Left ventricle myocardium inferior (tissue), 1 donor: ENCODE results near the gene PTPN18. TPM values are rescaled to one million over a fixed set of nuclear protein-coding genes. Genes with fewer than 3 reads are reported as not detected.

ENCODE experiments used
- DNase-seq: peaks from one replicate; pipeline ENCODE4 v3.0.0-alpha.2; 2020
- H3K27ac ChIP-seq: fragments of 200-600 bp; replicated peaks from 2 replicates; pipeline ENCODE4 v1.8.0; 2021
- H3K27me3 ChIP-seq: fragments of 200-600 bp; 2 replicates; pipeline ENCODE4 v1.8.0; 2021; ENCODE audit warnings: low read depth
- H3K36me3 ChIP-seq: fragments of 200-600 bp; 2 replicates; pipeline ENCODE4 v1.8.0; 2021
- H3K4me1 ChIP-seq: fragments of 200-600 bp; 2 replicates; pipeline ENCODE4 v1.8.0; 2021
- H3K4me3 ChIP-seq: fragments of 200-600 bp; 2 replicates; pipeline ENCODE4 v1.8.0; 2021; ENCODE audit warnings: mild to moderate bottlenecking, moderate library complexity
- H3K9me3 ChIP-seq: fragments of 200-600 bp; replicated peaks from 2 replicates; pipeline ENCODE4 v1.8.0; 2021
- intact Hi-C: fragments of 100-400 bp; cut with micrococcal nuclease; formaldehyde crosslinking; loops from one replicate; pipeline ENCODE4 v1.11.0; 2022
- long read RNA-seq: library from polyadenylated mRNA; unstranded; transcript quantifications from one replicate; pipeline ENCODE4 v2.0.0, GENCODE V29; 2021
- total RNA-seq: library from RNA; stranded (reverse); fragmentation: NEBNext Ultra II Directional; extraction: Animal tissue kit (Norgen Biotek cat#: 25700); gene quantifications from one replicate; pipeline ENCODE4 v1.2.1, GENCODE V29; 2021
- TF ChIP-seq, protein P1 (sequence below): fragments of 200-600 bp; IDR thresholded peaks from 2 replicates; pipeline ENCODE4 v1.8.0; 2021; ENCODE audit warnings: antibody characterized with exemption, mild to moderate bottlenecking, borderline replicate concordance
- donor health status: DM: no; HTN: yes; CAD: no; lungs with severe emphysema.

PTPN18 gene, protein sequence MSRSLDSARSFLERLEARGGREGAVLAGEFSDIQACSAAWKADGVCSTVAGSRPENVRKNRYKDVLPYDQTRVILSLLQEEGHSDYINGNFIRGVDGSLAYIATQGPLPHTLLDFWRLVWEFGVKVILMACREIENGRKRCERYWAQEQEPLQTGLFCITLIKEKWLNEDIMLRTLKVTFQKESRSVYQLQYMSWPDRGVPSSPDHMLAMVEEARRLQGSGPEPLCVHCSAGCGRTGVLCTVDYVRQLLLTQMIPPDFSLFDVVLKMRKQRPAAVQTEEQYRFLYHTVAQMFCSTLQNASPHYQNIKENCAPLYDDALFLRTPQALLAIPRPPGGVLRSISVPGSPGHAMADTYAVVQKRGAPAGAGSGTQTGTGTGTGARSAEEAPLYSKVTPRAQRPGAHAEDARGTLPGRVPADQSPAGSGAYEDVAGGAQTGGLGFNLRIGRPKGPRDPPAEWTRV
- total RNA-seq: 13.9 TPM
- long read RNA-seq, partial matches to known transcripts: 3 of 14 reads
- long read RNA-seq, other reads (novel, unspliced or antisense): 5 of 14 reads

GRCh38 chr2:130355578-130356431, at the start of gene PTPN18:
TSS of gene PTPN18 (plus strand) at chr2:130356056. CDS start at chr2:130356108, 52 bp downstream.
- Histone ChIP-seq H3K27me3 (no peaks in the 10 kb centered on the region), H3K36me3 (no peaks in the 10 kb centered on the region), H3K9me3 (peaks cover 8% of the 10 kb centered on the region), H3K4me1 (peaks cover 53% of the 10 kb centered on the region), H3K4me3 (peak within 1 kb of the TSS; percentile 77), H3K27ac (peak within 1 kb of the TSS; percentile 88)
- TF ChIP-seq, protein P1, sequence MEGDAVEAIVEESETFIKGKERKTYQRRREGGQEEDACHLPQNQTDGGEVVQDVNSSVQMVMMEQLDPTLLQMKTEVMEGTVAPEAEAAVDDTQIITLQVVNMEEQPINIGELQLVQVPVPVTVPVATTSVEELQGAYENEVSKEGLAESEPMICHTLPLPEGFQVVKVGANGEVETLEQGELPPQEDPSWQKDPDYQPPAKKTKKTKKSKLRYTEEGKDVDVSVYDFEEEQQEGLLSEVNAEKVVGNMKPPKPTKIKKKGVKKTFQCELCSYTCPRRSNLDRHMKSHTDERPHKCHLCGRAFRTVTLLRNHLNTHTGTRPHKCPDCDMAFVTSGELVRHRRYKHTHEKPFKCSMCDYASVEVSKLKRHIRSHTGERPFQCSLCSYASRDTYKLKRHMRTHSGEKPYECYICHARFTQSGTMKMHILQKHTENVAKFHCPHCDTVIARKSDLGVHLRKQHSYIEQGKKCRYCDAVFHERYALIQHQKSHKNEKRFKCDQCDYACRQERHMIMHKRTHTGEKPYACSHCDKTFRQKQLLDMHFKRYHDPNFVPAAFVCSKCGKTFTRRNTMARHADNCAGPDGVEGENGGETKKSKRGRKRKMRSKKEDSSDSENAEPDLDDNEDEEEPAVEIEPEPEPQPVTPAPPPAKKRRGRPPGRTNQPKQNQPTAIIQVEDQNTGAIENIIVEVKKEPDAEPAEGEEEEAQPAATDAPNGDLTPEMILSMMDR: peak; percentile 79
- DNase-seq: peak; percentile 94
- intact Hi-C loops: no loop called here

DNA sequence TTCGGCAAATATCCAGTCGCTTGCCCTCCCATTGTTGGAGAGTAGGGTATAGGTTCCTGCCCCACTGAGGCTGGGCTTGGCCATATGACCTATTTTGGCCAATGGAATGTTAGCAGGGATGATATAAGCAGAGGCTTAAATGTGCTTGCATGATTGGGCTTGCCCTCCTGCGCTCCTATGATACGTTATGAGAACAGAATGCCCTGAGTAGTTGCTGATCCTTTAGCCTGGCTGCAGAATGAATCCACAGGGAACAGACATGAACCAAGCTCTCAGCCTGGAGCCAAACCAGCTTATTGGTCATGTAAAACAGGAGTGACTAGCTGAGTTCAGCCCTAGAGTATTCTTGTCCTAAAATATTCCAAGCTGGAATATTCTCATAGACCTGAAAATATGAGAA, 48.0 kb upstream of the PTPN18 start:
- Histone ChIP-seq H3K4me3 (no peak overlapping the region), H3K9me3 (no peaks in the 10 kb centered on the region), H3K36me3 (no peaks in the 10 kb centered on the region), H3K27me3 (no peaks in the 10 kb centered on the region), H3K27ac (no peak overlapping the region), H3K4me1 (peaks cover 5% of the 10 kb centered on the region)
- no peak for DNase-seq
- intact Hi-C loops: no loop called here
- TF ChIP-seq, protein P1: no peak

DNA sequence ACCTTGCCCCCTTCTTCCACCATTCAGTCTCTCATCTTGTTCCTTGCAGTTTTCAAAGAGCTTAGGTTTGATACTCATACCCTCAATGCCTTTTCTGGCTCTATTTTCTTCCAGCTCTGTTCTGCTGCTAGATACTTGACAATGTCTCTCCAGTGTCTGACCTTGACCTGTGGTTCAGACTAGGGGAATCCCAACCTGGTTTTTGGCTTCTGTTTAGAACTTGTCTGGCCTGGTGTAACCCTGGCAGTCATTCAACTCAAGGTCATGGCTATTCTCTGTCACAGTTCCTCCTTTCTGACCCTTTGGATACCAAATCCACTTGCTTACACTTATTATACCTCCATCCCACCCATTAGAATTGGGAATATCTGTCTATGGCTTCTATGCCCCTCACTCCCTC, 45.0 kb upstream of the PTPN18 start:
- intact Hi-C loops: no loop called here
- no peak for DNase-seq
- Histone ChIP-seq H3K27ac (no peak overlapping the region), H3K4me1 (peaks cover 5% of the 10 kb centered on the region), H3K9me3 (no peaks in the 10 kb centered on the region), H3K27me3 (peaks cover 20% of the 10 kb centered on the region), H3K4me3 (no peak overlapping the region), H3K36me3 (no peaks in the 10 kb centered on the region)
- TF ChIP-seq, protein P1: no peak

DNA sequence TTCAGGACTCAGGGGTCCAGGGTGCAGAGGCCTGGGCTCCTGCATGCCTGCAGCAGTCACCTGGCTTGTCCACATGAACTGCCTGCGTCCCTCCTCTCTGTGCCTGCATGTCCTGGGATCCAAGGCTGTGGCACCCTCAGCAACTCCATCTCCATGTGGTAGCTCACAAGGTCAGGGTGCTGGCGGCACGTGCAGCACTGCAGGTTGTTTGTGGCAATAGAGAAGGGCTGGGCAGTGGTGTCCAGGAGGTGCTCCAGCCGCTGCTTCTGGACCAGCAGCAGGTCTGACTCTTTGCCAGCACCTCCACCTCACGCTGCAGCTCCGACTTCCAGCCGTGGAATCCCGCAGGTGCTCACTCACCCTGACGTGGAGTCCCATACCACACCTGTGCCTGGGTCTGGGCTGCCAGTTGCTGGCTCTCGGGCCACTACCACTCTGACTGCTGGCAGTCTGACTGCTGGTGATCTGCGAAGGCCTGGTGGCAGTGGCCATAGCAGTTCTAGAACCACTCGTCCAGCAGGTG, 42.0 kb upstream of the PTPN18 start:
- peaks cover 20% of the 10 kb centered on the region for H3K27me3 ChIP-seq
- H3K36me3 ChIP-seq: no peaks in the 10 kb centered on the region
- TF ChIP-seq, protein P1: no peak
- no peak overlapping the region for H3K4me3 ChIP-seq
- DNase-seq: no peak
- no peaks in the 10 kb centered on the region for H3K9me3 ChIP-seq
- no peak overlapping the region for H3K27ac ChIP-seq
- H3K4me1 ChIP-seq: peaks cover 5% of the 10 kb centered on the region
- intact Hi-C loops: no loop called here

GRCh38 chr2:130314377-130314776, 41.5 kb upstream of the PTPN18 start:
- peaks cover 20% of the 10 kb centered on the region for H3K27me3 ChIP-seq
- TF ChIP-seq, protein P1: no peak
- no peaks in the 10 kb centered on the region for H3K36me3 ChIP-seq
- no peak overlapping the region for H3K4me3 ChIP-seq
- DNase-seq: no peak
- intact Hi-C loops: no loop called here
- peaks cover 5% of the 10 kb centered on the region for H3K4me1 ChIP-seq
- H3K27ac ChIP-seq: no peak overlapping the region
- H3K9me3 ChIP-seq: no peaks in the 10 kb centered on the region
